Fibroblast of the conjunctiva (primary cell): ENCODE data around the gene HES5.
"Not testable (repeated sequence)": the region's sequence is repeated elsewhere in the genome, so short reads cannot be mapped to it uniquely, and the experiment has no call there.

Experiments used
- DNase-seq: peaks from one replicate; pipeline ENCODE4 v3.0.0-alpha.2; 2010; ENCODE audit warnings: low read depth

The HES5 gene, protein sequence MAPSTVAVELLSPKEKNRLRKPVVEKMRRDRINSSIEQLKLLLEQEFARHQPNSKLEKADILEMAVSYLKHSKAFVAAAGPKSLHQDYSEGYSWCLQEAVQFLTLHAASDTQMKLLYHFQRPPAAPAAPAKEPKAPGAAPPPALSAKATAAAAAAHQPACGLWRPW

DNA sequence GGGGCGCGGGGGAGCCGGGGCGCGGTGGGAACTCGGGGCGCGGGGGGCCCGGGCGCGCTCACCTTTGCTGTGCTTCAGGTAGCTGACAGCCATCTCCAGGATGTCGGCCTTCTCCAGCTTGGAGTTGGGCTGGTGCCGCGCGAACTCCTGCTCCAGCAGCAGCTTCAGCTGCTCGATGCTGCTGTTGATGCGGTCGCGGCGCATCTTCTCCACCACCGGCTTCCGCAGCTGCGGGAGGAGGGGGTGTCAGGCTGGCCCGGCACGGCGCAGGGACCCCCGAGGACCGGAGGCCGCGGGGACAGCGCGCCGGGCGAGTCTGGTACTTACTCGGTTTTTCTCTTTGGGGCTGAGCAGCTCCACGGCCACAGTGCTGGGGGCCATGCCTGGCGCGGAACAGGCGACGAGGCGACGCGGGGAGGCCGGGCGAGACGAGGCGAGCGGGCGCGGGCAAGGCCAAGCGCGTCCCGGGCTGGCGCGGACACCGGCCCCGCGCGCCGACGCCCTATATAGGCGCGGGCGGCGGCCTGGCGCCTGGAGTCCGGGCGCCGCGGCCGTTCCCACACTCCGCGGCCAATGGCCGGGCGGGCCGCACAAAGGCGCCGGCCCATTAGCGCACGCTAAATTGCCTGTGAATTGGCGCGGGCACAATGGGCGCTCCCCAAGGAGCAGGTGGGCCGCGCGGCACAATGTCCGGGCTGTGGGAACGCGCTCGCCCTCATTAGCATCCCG is at the start of gene HES5:
TSS of gene HES5 (minus strand) at position 480 of the 729 bp plus-strand sequence. CDS start at position 381, 99 bp downstream.
- no peak for DNase-seq

DNA sequence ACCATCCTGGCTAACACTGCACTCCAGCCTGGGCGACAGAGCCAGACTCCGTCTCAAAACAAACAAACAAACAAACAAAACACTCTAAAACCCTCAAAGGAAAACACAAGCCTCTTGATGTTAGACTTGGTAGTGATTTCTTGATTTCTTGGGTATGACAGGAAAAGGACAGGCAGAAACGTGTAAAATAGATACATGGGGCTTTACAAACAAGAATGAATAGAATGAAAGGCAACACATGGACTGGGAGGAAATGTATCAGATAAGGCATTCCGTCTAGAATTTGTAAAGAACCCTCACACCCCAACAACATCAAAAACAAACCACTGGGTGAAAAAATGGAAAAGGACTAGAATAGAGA is 48.7 kb upstream of the HES5 start:
- no peak for DNase-seq

DNA sequence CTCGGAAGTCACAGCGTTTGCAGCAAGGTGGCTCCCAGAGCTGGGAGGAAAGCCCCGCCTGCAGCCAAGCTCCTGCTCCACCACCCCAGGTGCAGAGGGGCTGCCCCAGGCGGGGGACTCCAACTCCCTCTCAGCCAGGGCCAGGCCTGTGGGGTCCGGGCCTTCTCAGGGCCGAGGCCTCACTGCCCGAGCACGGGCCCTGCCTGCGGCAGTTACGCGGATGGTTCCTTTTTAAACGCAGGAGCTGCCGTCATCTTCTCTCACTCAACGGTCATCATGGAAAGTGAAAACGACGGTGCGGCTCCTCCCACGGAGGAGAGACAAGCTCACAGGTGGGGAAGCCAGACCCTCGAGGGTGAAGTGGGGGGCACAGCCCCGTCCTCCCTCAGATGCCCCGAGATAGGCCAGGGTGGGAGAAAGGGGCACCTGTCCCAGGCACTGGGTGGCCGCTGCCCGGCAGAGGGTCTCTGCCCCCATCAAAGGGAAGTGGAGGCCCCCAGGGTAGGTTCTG is 47.6 kb upstream of the HES5 start:
- not testable (repeated sequence) for DNase-seq

DNA sequence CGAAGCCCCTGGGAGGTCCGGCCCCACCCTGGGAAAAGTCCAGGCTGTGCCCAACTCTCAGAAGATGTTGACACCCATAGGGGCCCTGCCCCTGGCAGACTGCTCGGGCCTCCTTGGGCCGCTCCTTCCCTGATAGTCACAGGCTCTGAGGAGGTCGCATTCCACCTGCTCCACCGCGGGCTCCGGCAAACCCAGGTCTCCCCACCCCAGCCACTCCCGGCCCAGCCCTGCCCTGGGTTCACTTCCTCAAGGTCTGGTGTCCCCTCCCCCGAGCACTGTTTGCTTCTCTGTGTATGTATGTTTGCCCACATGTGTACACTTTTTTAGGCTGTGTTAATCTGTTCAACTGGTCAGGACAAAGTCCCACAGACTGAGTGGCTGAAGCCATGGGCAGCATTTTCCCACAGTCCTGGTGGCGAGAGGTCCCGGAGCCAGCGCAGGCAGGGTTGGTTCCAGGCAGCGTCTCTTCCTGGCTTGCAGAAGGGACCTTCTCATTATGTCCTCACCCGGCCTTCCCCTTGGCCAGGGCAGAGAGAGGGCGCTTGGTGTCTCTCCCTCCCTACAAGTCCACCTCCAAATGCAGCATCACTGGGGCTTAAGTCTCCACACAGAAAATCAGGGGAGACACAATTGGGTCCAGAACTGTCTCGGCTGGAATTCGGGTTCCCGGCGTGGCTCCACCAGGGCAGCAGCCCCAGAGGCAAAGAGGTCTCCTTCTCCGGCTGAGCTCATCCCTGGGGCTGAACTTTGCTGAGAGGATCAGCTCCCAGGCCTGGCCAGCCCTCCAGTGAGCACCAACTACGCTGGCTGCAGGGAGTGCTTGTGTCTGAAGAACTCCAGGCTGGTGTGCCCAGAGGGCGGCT is 46.0 kb upstream of the HES5 start:
- DNase-seq = no peak

DNA sequence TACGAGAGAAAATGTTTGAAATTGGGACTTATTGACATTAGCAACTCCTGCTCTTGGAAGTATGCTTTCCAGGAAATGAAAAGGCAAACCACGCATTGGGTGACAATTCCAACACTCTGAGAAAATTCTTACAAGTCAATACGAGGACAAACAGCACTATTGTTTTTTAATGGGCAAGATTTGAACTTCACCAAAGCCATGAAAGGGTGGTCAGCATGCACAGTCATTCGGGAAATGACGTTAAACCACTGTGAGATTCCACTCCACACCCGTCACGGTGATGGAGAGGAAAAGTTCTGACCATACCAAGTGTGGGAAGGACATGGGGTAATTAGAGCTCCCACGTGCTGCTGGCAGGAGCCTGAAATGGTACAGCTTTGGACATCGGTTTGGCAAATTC is 44.3 kb upstream of the HES5 start:
- DNase-seq = no peak

DNA sequence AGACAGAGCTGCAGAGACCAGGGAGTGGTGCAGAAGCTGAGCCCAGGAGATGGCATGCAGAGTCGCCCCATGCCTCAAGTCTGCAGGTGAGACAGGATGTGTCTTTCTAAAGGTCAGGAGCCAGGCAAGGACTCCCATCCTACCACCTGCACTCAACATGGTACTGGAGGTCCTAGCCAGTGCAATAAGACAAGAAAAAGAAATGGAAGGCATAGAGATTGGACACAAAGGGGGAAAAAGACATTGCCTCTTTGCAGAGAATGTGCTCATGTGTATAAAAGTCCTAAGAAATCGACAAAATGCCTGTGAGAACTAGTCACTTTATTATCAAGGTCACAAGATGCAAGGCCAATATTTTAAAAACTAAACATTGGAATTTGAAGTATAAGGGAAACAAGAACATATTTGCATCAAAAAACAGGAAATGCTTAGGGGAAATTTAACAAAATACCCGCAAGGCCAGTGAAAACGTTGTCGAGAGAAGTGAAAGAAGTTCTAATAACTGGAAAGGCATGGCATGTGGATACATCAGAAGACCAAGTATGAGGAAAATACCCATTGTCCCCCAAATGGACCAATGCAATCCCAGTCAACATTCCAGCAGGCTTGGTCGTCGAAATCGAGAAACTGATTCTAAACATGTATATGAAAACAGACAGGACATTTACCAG is 43.3 kb upstream of the HES5 start:
- DNase-seq = no peak

DNA sequence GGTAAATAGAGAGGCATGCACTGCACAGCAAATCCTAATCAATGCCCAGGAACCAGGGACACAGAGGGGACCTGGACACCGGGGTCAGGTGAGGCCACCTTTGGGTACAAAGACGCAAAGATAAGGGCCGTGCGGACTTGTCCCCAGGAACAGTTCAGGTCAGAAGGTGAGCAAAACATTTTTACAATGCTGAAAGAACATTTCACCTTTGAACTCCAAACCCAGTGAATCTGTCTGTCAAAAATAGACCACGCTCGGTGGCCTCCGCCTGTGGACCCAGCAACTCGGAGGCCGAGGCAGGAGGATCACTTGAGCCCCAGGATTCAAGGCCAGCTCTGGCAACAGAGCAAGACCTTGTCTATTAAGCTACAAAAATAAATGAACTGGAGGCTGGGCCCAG is 41.3 kb upstream of the HES5 start:
- DNase-seq = no peak

DNA sequence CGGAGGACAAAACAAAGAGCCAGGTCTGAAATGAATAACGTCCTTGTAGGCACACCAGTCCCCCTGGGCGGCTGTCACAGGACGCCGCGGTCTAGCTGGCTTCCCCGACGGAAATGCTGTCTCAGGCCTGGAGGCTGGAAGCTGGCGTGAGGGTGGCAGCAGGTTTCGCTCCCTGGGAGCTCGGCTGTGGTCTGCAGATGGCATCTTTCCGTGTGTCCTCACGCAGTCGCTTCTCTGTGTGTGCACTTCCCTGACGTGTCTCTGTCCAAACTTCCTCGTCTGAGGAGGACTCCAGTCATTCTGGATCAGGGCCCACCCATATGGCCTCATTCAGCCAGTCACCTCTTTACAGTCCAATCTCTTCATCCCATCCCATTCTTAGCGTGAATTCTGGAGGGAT is 40.3 kb upstream of the HES5 start:
- no peak for DNase-seq

DNA sequence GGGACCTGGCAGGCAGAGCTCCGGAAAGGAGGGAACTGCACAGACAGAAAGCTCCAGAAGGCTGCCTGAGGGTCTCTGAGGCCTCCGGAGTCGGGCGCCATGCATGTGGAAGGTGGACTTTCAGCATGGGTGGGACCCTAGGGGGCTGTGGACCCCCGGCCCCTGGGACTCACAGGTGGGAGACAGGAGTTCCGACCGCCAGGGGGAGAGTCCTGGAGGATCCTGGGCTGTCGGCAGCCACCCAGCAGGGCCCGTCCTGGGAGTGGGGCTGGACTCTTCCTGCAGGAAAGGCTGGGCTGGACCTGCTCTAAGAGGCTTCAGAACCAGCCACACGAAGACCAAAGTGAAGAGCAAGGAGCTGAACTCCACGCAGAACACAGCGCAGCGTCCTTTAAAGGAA is 39.6 kb upstream of the HES5 start:
- DNase-seq = not testable (repeated sequence)

DNA sequence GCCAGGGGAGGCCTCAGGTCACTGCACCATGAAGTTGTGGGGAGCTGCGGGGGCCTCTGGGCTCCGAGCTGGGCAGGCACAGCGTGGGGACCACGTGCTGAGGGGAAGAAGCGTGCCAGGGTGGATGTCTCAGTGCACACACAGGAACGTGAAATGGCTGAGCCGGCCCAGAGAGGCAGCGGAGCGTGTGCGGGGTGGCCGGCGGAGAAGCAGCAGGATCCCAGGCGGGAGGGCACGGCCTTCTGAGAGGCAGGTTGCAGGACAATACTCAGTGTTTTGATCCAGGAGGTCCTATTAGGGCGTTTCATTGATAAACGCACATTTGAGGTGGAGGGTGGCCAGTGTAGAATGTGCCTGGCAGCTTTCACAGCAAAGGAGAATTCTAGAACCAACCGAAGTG is 39.0 kb upstream of the HES5 start:
- DNase-seq = no peak

DNA sequence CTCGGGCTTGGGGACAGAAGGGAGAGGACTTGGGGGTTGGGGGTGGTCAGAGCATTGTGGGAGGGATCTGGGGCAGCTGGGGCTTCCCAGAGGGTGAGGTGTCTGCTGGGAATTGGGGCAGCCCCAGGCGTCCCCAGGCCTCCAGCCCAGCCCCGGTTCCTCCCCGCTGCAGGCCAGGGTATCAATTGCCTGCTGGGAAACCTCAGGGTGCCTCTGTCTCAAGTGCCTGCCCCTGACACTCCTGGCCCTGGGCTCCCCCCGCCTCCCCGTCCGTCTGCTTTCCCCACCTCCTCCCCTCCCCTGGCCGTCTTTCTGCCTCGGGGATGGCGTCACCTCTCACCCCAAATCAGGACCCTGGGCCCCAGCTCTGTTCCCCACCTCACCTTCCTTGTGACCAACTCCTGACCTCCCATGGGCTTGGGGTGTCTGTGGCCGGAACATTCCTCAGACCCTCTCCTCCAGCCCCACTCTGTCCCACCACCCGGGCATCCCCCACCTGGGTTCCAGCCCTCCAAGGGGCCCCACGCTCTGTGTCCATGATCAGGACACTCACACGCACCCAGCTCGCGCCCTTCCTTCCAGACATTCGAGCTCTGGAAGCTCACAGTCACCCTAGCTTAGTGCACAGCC is 38.2 kb upstream of the HES5 start:
- not testable (repeated sequence) for DNase-seq

DNA sequence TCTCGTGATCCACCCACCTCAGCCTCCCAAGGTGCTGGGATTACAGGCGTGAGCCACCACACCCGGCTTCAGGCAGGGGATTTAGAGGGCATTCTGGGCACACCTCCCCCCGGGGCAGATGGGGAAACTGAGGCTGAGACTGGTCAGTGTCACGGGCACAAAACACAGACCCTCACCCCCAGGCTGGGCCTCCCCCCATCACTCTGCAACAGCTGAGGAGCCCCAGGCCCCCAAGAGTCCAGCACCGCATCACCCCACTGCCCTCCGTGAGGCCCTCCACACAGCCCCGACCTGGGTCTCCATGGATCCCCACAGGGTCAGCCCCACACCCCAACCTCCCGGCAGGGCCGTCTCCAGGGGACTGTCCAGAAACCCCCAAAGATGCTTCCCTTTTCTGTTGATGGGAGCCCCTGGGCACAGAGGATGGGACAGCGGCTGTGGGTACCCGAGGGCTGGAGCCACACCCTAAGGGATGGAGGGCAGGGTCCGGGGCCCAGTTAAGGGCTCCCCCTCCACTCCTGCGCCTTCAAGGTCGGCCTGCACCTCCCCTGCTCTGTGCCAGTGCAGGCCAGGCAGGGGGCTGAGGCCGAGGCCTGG is 37.1 kb upstream of the HES5 start:
- no peak for DNase-seq

DNA sequence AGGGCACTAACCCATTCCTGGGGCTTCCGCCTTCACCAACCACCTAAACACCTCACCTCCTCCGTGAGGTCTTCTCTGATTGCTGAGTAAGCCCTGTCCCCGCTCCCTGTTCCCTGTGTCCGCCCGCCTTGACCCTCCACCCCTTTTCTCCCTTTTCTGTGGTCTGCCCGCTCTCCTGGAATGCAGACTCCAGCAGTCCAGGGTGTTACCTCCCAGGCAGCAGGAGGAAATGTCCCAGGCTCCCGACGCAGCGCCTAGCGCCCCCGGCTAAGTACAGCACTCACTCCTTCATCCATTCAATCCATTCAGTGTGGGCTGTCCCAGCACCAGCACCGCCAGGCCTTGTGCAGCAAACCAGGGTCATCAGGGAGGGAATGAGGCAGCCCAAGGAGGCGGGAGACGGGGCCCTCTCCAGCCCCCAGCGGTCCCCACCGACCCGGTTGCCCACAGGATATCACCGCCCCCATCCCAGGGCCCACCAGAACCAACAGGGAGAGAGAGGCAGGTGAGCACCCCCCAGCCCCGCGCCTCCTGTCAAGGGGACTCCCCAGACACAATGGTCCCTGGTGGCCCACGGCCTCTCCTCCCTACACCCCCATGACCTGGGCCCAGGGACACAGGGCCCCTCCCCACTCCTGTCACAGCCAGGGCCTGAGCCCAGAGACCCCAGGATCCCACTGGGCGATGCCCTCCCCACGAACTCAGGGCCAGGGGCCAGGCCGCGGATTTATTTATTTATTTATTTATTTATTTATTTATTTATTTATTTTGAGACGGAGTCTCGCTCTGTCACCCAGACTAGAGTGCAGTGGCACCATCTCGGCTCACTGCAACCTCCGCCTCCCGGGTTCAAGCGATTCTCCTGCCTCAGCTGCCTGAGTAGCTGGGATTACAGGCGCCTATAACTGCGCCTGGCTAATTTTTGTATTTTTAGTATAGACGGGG is 36.3 kb upstream of the HES5 start:
- no peak for DNase-seq

DNA sequence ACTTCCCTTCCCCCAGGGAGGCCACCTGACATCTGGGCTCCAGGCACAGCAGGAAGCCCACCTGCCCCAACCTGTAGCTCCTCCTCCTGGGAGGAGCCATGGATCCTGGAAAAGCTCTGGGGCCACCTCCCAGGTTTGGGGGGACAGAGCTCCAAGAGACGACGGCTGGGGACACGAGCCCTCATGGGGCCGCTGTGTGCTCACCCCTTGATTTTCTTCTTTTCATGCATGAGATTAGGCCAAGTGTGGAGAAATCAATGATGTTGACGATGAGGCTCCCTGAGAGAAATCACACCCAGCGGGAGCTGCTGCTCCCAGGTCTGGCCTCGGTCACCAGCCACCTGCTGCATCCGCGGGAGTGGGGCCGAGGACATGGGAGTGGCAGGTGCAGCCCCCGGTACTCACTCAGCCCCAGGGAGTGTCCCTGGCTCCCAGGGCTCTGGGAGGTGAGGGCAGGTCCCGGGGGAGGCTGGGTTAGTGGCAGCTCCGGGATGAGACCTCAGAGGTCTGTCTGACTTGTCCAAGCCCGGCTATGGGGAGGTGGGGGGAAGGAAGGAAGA is 34.8 kb upstream of the HES5 start:
- no peak for DNase-seq

DNA sequence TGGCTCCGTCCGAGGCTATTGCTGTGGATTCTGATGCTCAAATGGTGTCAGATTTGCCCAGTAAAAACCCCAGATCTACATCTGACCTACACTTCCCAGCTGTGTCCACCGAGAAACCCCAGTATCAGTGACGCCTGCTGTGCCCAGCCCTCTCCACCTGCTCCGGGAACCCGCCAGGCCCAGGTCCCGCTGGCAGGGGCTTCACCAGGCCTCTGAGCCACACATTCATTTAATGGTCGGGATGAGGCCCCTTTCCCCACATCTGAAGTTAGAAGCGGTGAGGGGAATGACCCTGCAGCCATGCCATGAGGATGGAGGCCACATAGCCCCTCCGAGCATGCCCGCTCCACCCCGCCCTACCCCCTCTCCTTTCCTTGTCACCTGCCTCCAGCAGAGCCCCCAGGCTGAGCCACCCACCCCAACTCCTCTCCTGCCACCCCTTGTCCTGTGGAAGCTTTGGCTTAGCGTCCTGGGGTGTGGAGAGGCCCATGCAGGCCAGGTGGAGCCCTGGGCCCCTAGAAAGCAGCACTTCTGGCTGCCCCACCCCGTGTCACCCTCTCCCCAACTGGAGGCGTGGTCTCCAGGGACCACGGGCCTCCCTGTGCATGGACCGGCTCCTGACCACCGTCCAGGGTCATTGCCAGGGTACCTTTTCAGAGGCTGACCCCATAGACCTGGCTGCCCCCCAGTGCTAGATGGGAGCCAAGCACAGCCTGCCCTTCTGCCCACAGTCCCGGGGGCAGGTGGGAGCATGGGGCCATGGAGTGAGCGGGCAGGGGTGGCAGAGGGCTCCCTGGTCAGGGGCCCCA is 34.1 kb upstream of the HES5 start:
- no peak for DNase-seq

DNA sequence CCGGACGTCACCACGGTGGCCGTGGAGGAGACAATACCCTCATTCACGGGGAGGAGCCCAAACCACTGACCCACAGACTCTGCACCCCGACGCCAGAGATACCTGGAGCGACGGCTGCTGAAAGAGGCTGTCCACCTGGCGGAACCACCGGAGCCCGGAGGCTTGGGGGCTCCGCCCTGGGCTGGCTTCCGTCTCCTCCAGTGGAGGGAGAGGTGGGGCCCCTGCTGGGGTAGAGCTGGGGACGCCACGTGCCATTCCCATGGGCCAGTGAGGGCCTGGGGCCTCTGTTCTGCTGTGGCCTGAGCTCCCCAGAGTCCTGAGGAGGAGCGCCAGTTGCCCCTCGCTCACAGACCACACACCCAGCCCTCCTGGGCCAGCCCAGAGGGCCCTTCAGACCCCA is 33.1 kb upstream of the HES5 start:
- DNase-seq = no peak

DNA sequence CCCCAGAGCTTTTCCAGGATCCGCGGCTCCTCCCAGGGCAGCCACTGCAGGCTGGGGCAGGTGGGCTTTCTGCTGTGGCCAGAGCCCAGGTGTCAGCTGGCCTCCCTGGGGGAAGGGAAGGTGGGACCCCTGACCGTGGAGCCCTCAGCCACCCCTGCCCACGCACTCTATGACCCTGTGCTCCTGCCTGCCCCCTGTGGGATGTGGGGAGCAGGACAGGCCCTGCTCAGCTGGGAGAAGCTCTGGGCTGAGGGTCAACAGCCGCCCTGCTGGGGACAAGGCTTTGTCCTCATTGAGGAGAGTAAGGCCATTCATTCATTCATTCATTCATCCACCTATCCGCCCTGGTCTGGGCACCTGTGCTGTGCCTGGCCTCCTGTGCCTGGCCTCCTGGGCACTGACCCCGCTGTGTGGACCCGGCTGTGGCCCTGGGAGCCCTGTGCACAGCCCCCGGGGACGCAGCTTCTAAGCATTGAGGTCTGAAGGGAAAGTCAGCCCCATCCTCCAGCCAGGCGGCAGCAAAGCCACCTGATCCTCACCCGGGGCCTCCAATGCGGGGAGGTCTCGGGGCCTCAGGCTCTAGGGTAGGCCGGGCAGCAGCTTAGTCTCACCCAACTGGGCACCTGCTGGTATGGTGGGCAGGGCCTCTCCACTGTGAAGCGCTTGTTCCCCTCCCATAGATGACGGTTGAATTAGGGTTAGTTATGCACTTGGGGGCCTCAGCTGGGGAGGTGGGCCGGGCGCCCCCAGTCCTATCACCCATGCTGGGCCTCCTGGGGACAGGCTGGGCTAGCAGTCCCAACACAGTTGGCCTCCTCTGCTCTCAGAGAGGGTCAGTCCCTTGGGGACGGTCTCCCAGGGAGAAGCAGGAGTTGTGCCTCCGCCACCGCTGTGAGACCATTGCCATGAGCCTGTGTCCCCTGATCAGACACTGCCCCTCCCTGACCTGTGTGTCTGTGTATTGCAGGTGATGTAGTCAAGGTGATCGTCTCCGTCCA is 32.1 kb upstream of the HES5 start:
- DNase-seq = no peak

DNA sequence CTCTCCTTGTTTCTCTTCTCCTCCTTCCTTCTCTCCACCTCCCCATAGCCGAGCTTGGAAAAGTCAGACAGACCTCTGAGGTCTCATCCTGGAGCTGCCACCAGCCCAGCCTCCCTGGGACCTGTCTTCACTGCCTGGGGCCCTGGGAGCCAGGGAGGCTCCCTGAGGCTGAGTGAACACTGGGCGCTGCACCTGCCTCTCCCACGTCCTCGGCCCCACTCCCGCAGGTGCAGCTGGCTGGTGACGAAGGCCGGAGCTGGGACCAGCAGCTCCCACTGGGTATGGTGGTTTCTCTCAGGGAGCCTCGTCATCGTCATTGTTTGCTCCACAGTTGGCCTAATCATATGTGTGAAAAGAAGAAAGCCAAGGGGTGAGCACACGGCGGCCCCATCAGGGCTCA is 31.4 kb upstream of the HES5 start:
- DNase-seq = no peak
